ENCODE measurements around the gene NACC2.

- TF ChIP-seq CTCF (IDR thresholded peaks at IDR 0.05) (no peak), EZH2 (IDR thresholded peaks at IDR 0.05) (no peak)
These were observed 1.5 kb upstream of the NACC2 start for GRCh38 chr9:136096505-136097001.

Data from neural progenitor cell (in vitro differentiated cells).